Rectal smooth muscle tissue (tissue), 1 donor: Measurements from ENCODE around the gene RHOV.
A peak's percentile ranks its signal among the peaks of the same experiment; 100 is the strongest.

Experiments
- H3K27ac ChIP-seq: one replicate; pipeline ENCODE4 v1.7.0; 2013; ENCODE audit warnings: low read depth, low read length, inconsistent platforms
- H3K27me3 ChIP-seq: one replicate; pipeline ENCODE4 v1.7.0; 2013; ENCODE audit warnings: low read length; ENCODE audit not compliant: control insufficient read depth, insufficient read depth
- H3K36me3 ChIP-seq: one replicate; pipeline ENCODE4 v1.7.0; 2013; ENCODE audit warnings: low read length; ENCODE audit not compliant: control insufficient read depth, insufficient read depth
- H3K4me1 ChIP-seq: one replicate; pipeline ENCODE4 v1.7.0; 2013; ENCODE audit warnings: low read length; ENCODE audit not compliant: control insufficient read depth, insufficient read depth
- H3K4me3 ChIP-seq: one replicate; pipeline ENCODE4 v1.7.0; 2013; ENCODE audit warnings: low read length
- H3K9ac ChIP-seq: one replicate; pipeline ENCODE4 v1.7.0; 2013; ENCODE audit warnings: low read length

Gene RHOV

DNA sequence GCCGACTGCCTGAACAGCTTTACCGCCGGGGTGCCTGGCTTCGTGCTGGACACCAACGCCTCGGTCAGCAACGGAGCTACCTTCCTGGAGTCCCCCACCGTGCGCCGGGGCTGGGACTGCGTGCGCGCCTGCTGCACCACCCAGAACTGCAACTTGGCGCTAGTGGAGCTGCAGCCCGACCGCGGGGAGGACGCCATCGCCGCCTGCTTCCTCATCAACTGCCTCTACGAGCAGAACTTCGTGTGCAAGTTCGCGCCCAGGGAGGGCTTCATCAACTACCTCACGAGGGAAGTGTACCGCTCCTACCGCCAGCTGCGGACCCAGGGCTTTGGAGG lies 29.4 kb downstream of the RHOV start:
- Histone ChIP-seq H3K4me1 (no peaks in the 10 kb centered on the region), H3K27ac (no peak overlapping the region)

GRCh38 chr15:40843885-40844695 lies 29.9 kb downstream of the RHOV start, which contains the start of gene SPINT1:
Gene SPINT1 (plus strand): TSS chr15:40844048. CDS start chr15:40844555, 507 bp downstream.
- Histone ChIP-seq H3K36me3 (no peaks in the 10 kb centered on the region), H3K4me3 (peak within 1 kb of the TSS; percentile 60), H3K27me3 (peaks cover 3% of the 10 kb centered on the region), H3K9ac (peak within 1 kb of the TSS; percentile 16), H3K27ac (no peak within 1 kb of the TSS), H3K4me1 (no peaks in the 10 kb centered on the region)

More for the DNA sequence above, 29.4 kb downstream of the RHOV start:
- H3K27me3 ChIP-seq: peaks cover 3% of the 10 kb centered on the region
- H3K4me3 ChIP-seq: peak overlapping the region; percentile 60
- H3K9ac ChIP-seq: no peak overlapping the region
- H3K36me3 ChIP-seq: no peaks in the 10 kb centered on the region

DNA sequence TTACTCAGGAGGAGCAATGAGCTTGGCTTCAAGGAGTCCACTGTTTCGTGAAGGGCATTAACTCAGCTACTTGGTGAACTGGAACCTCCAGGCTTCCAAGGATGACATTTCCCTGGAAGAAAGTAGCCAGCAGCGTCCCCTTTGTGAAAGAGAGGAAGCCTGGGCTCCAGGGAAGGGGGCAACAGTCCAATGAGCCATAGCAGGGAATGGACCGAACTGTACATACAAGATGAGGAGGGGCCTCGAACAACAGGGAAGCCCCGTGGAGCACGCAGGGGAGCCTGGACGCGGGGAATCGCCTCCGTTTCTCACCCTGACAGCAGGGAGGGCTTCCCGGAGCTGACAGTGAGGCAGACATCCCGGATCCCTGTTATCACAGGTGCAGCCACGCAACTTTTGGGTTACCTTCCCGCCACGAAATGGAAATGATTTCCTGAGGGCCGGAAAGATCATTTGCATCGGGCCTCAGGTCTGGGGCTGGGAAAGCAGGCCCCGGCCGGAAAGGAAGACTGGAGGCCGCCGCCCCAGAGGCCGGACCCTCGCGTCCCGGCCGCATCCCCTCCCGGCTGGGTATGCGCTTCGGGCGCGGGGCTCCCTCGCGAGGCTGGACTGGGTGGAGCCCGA lies 30.7 kb downstream of the RHOV start:
- no peak overlapping the region for H3K9ac ChIP-seq
- no peaks in the 10 kb centered on the region for H3K36me3 ChIP-seq
- H3K4me3 ChIP-seq: peak overlapping the region; percentile 53
- H3K27ac ChIP-seq: no peak overlapping the region
- no peaks in the 10 kb centered on the region for H3K4me1 ChIP-seq
- H3K27me3 ChIP-seq: peaks cover 3% of the 10 kb centered on the region

DNA sequence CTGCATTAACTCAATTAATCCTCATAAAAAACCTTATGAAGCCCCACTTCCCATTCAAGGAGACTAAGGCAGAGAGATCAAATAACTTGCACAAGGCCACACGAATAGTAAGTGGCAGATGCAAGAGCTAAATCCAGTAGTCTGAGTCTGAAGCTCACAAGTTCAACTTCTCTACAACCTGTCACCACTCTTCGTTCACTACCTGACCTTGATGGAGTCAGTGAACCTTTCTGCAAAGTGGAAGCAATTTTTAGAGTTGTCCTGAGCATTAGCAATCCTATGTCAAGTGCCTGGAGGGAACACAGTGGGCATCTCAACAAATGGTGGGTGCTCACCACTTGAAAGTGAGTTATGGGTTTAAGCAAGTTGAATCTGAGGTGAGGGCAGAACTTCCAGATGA lies 32.3 kb downstream of the RHOV start:
- no peaks in the 10 kb centered on the region for H3K36me3 ChIP-seq
- H3K9ac ChIP-seq: no peak overlapping the region
- H3K27ac ChIP-seq: no peak overlapping the region
- no peak overlapping the region for H3K4me3 ChIP-seq
- peaks cover 3% of the 10 kb centered on the region for H3K27me3 ChIP-seq
- H3K4me1 ChIP-seq: no peaks in the 10 kb centered on the region

GRCh38 chr15:40838756-40839155 lies 35.3 kb downstream of the RHOV start:
- Histone ChIP-seq H3K4me3 (no peak overlapping the region), H3K9ac (no peak overlapping the region), H3K36me3 (no peaks in the 10 kb centered on the region), H3K4me1 (no peaks in the 10 kb centered on the region), H3K27ac (no peak overlapping the region), H3K27me3 (no peaks in the 10 kb centered on the region)

DNA sequence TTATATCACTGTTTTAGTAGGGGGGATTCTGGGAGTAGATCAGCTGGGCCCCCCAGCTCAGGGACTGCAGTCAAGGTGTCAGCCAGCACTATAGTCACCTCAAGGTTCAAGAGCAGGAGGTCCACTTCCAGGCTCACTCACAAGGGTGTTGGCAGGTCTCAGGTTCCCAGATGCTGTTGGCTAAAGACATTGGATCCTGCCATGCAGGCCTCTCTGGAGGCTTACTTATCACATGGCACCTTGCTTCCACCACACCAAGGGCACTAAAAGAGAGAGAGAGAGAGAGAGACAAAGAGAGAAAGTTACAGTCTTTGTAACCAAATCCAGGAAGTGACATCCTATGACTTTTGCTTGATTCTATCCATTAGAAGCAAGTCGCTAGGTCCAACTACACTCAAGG lies 38.0 kb downstream of the RHOV start:
- Histone ChIP-seq H3K27ac (no peak overlapping the region), H3K27me3 (no peaks in the 10 kb centered on the region), H3K4me3 (no peak overlapping the region), H3K4me1 (no peaks in the 10 kb centered on the region), H3K9ac (no peak overlapping the region), H3K36me3 (no peaks in the 10 kb centered on the region)

GRCh38 chr15:40832903-40833302 lies 41.1 kb downstream of the RHOV start:
- Histone ChIP-seq H3K9ac (no peak overlapping the region), H3K27me3 (no peaks in the 10 kb centered on the region), H3K27ac (no peak overlapping the region), H3K36me3 (no peaks in the 10 kb centered on the region), H3K4me3 (no peak overlapping the region), H3K4me1 (no peaks in the 10 kb centered on the region)

DNA sequence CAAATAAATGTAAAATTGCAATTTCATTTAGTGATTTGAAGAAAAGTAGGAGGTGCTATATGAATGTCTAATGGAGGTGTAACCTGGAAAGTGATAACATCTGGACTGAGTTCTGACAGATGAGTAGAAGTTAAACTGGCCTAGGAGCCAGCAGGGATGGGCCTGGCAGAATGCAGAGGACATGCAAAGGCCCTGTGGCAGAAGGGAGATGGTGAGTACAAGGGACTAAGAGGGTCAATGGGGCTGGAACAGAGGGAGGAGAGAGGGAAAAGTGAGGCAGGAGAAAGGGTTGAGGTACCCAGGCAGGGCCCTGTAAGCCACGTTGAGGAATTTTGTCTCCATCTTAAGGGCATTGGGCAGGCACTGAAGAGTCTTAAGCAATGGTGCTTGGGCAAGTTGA lies 42.2 kb downstream of the RHOV start:
- Histone ChIP-seq H3K27ac (no peak overlapping the region), H3K9ac (no peak overlapping the region), H3K27me3 (no peaks in the 10 kb centered on the region), H3K4me1 (no peaks in the 10 kb centered on the region), H3K4me3 (no peak overlapping the region), H3K36me3 (no peaks in the 10 kb centered on the region)

DNA sequence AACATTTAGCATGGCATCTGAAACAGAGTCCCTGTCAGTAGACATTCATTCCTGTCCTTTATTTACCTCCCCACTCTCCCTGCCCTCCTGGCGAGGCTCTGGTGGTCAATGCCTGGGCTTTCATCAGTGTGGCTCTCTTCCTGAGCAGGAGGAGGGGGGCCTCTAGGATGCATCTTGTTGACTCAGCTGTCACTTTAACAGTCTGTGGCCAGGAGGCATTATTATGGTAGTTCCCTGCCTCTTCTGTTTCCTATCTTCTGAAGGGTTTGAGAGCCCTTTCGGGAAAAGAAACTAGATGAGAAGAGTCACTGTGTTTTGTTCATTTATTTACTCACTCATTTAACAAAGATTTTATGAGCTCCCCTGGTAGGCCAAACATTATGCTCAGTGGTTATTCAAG lies 43.1 kb downstream of the RHOV start:
- H3K27me3 ChIP-seq: no peaks in the 10 kb centered on the region
- no peak overlapping the region for H3K27ac ChIP-seq
- H3K9ac ChIP-seq: no peak overlapping the region
- H3K4me1 ChIP-seq: no peaks in the 10 kb centered on the region
- no peak overlapping the region for H3K4me3 ChIP-seq
- no peaks in the 10 kb centered on the region for H3K36me3 ChIP-seq

- no peaks in the 10 kb centered on the region for H3K4me1 ChIP-seq
- no peak overlapping the region for H3K27ac ChIP-seq
These were observed 44.9 kb downstream of the RHOV start for GRCh38 chr15:40829115-40829514.

DNA sequence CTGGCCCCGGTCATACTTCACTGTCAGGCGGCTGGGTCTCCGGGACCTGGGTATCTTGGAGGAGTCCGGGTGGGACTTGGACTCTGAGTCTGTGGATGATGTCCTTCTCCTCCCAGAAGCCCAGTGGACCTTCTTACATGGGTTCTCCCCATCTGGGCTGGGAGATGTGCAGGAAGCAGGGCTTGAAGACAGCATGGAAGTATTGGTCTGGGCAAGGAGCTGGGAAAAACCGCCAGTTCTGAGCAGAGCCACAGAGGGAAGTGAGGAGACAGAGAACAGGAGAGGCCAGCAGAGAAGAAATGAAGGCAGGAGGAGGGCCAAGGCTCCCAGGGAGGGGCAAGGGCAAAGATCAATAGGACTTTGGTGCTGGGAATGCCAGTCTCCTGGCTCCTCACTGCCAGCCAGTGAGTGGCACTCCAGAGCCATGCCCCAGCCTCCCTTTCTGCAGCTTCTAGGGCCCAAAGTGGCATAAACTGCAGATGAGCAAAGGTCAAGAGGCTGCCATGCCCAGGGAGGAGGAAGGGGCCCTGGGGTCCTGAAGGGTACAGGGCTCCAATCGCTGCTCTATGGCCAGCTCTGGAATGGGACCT lies 45.5 kb downstream of the RHOV start, which contains the start of gene PPP1R14D:
Gene PPP1R14D, minus strand, starts transcription at position 262 of the 590 bp plus-strand sequence. Its CDS starts 67 bp downstream, at position 195.
- Histone ChIP-seq H3K9ac (peak within 1 kb of the TSS; percentile 6), H3K36me3 (no peaks in the 10 kb centered on the region), H3K4me3 (peak within 1 kb of the TSS; percentile 64), H3K27ac (no peak within 1 kb of the TSS), H3K4me1 (no peaks in the 10 kb centered on the region), H3K27me3 (no peaks in the 10 kb centered on the region)

More at GRCh38 chr15:40829115-40829514, 44.9 kb downstream of the RHOV start:
- no peaks in the 10 kb centered on the region for H3K36me3 ChIP-seq
- no peaks in the 10 kb centered on the region for H3K27me3 ChIP-seq
- H3K4me3 ChIP-seq: no peak overlapping the region
- H3K9ac ChIP-seq: no peak overlapping the region

DNA sequence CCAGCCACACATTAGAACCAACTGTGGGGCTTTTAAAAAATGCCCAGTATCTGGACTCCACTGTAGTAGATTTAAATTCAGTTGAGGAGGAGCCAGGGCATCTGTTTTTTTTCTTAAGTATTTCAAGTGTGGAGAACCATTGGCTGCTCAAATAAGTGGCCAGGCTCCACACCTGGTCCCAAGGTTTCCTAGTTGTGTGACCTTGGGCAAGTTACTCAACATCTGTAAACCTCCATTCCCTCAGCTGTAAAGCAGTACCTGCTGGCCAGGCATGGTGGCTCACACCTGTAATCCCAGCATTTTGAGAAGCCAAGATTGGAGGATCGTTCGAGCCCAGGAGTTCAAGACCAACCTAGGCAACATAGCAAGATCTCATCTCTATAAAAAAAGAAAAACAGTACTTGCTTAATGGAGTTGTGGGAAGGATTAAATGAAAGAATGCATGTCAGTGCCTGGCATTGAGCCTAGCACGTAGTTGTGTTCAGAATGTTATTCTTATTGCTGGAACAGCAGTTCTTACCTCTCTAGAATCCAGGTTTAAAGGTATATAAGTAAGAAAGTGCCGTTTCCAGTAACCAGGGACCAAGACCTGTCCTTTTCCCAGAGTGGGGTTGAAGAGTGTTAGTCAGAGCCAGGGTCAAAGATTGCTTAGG lies 47.5 kb downstream of the RHOV start:
- Histone ChIP-seq H3K9ac (no peak overlapping the region), H3K4me3 (peak overlapping the region; percentile 36), H3K27me3 (no peaks in the 10 kb centered on the region), H3K27ac (no peak overlapping the region), H3K36me3 (no peaks in the 10 kb centered on the region), H3K4me1 (no peaks in the 10 kb centered on the region)
